SK-N-SH (cell line): ENCODE data around the gene APOL4.
"Not testable (repeated sequence)": the region's sequence is repeated elsewhere in the genome, so short reads cannot be mapped to it uniquely, and the experiment has no call there.

ENCODE experiments used
- CTCF ChIP-seq: fragments of 200-600 bp; sonication (generic); IDR thresholded peaks from 2 replicates; pipeline ENCODE4 v1.6.1; 2017; ENCODE audit warnings: antibody characterized with exemption, mild to moderate bottlenecking, moderate library complexity
- EP300 ChIP-seq, 2 experiments: IDR thresholded peaks; 2 replicates each; pipeline versions ENCODE4 v1.4.0 to v1.6.1; 2012; ENCODE audit warnings: borderline replicate concordance in 1 of 2, low read depth in 1 of 2, low read length in 1 of 2
- EZH2phosphoT487 ChIP-seq: fragments of 200-600 bp; sonication (generic); IDR thresholded peaks from 2 replicates; pipeline ENCODE4 v1.6.1; 2017; ENCODE audit warnings: low read depth, mixed run types, mild to moderate bottlenecking, antibody characterized with exemption, moderate library complexity, borderline replicate concordance
- FOXM1 ChIP-seq: IDR thresholded peaks from 2 replicates; pipeline ENCODE4 v1.4.0; 2012; ENCODE audit warnings: low read depth, mild to moderate bottlenecking
- GABPA ChIP-seq: IDR thresholded peaks from 2 replicates; pipeline ENCODE4 v1.4.0; 2012; ENCODE audit warnings: low read depth, mild to moderate bottlenecking
- MAX ChIP-seq: IDR thresholded peaks from 2 replicates; pipeline ENCODE4 v1.4.0; 2012; ENCODE audit warnings: low read depth
- POLR2AphosphoS5 ChIP-seq: IDR thresholded peaks from 2 replicates; pipeline ENCODE4 v1.6.1; 2012; ENCODE audit warnings: low read depth, low read length
- REST ChIP-seq: IDR thresholded peaks from 2 replicates; pipeline ENCODE4 v1.6.1; 2012; ENCODE audit warnings: mild to moderate bottlenecking, low read depth, low read length, moderate library complexity
- RFX5 ChIP-seq: IDR thresholded peaks from 2 replicates; pipeline ENCODE4 v1.6.1; 2012; ENCODE audit warnings: mild to moderate bottlenecking, improper control_type of control experiment, low read length
- SMC3 ChIP-seq: IDR thresholded peaks from 2 replicates; pipeline ENCODE4 v1.6.1; 2012; ENCODE audit warnings: low read depth, low read length, improper control_type of control experiment
- TAF1 ChIP-seq: IDR thresholded peaks from 2 replicates; pipeline ENCODE4 v1.6.1; 2012; ENCODE audit warnings: low read depth, mild to moderate bottlenecking, low read length, moderate library complexity, borderline replicate concordance
- USF1 ChIP-seq: IDR thresholded peaks from 2 replicates; pipeline ENCODE4 v1.4.0; 2012; ENCODE audit warnings: low read depth, borderline replicate concordance
- YY1 ChIP-seq: IDR thresholded peaks from 2 replicates; pipeline ENCODE4 v1.4.0; 2012; ENCODE audit warnings: low read depth, mild to moderate bottlenecking

GRCh38 chr22:36187862-36188261, 13.7 kb downstream of the APOL4 start:
- TF ChIP-seq POLR2AphosphoS5; CTCF; EZH2phosphoT487; YY1; RFX5; MAX; EP300 (IDR thresholded peaks at IDR 0.05; ENCODE audit: borderline replicate concordance in 1 of 2, low read depth in 1 of 2, low read length in 1 of 2); REST; USF1; GABPA; TAF1; SMC3; FOXM1: not testable (repeated sequence)
